ENCODE results near the gene ARID1B. TPM values are rescaled to one million over a fixed set of nuclear protein-coding genes. Genes with fewer than 3 reads are reported as not detected.

The ARID1B gene
- total RNA-seq, 1 experiment from 2014 or later, result 35.6 TPM

DNA sequence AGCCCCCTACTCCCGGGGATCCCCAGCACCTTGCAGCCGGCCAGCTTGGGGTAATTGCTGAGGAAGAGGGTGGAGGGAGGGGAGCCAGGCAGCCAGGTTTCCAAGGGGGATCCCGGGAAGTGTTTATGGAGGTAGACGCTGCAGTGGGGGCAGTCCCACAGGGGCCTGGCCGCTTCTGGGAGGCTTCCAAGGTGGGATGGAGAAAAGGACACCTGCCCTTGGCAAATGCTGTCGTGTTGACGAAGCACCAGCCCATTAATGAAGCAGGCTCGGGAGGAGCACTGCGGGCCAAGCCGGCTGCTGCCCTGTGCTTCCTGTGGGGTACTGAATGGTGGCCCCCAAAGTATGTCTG lies 463.8 kb downstream of the ARID1B start:
- Histone ChIP-seq H3K4me1 (ENCODE audit: control insufficient read depth in 1 of 2, insufficient read depth in 2 of 2, low read length in 2 of 2) (peaks cover 0 to 12% of the 10 kb centered on the region in 2 experiments; a peak in 2 of 4 replicates), H3K9ac (ENCODE audit: low read length) (no peak overlapping the region), H3K9me2 (ENCODE audit: insufficient read depth) (no peaks in the 10 kb centered on the region), H2AFZ (ENCODE audit: low read depth, low read length, poor library complexity, severe bottlenecking) (no peak overlapping the region), H3K36me3 (ENCODE audit: control insufficient read depth in 1 of 2, insufficient read depth in 2 of 2, low read length in 2 of 2) (no peaks in the 10 kb centered on the region), H3K9me3 (ENCODE audit: control insufficient read depth in 1 of 2, insufficient read depth in 1 of 2, low read depth in 1 of 2, low read length in 2 of 2) (no peaks in the 10 kb centered on the region), H3K27ac (ENCODE audit: low read depth, low read length) (no peak overlapping the region), H3K79me2 (ENCODE audit: insufficient read depth, low read length) (no peaks in the 10 kb centered on the region), H3K27me3 (ENCODE audit: insufficient read depth, low read length) (no peaks in the 10 kb centered on the region), H4K20me1 (ENCODE audit: insufficient read depth) (no peaks in the 10 kb centered on the region), H3K4me2 (ENCODE audit: low read length) (peak overlapping the region; percentile 77; the same call in 1 of the 2 replicates), H3K4me3 (replicated peaks in 1 of 2; ENCODE audit: low read depth in 1 of 2, low read length in 2 of 2) (no peak overlapping the region)
- POLR2A ChIA-PET, result no interaction called here
- TF ChIP-seq RAD21 (IDR thresholded peaks at IDR 0.05; ENCODE audit: low read depth) (no peak), POLR2AphosphoS5 (IDR thresholded peaks at IDR 0.05; ENCODE audit: low read depth, low read length) (no peak), ZFX (IDR thresholded peaks at IDR 0.05) (no peak), ZBTB33 (IDR thresholded peaks at IDR 0.05; ENCODE audit: extremely low read depth, insufficient replicate concordance, low read length) (no peak), EZH2phosphoT487 (IDR thresholded peaks at IDR 0.05; ENCODE audit: borderline replicate concordance) (no peak), SP1 (IDR thresholded peaks at IDR 0.05; ENCODE audit: low read depth) (no peak), ZNF274 (IDR thresholded peaks at IDR 0.05; ENCODE audit: low read depth, low read length) (no peak), SRF (IDR thresholded peaks at IDR 0.05; ENCODE audit: low read depth) (no peak), EZH2 (IDR thresholded peaks at IDR 0.05) (no peak), MAX (IDR thresholded peaks at IDR 0.05) (no peak), SIN3A (IDR thresholded peaks at IDR 0.05; ENCODE audit: low read depth) (no peak), CBX3 (IDR thresholded peaks at IDR 0.05; ENCODE audit: low read depth) (no peak), TCF7L2 (IDR thresholded peaks at IDR 0.05; ENCODE audit: borderline replicate concordance, extremely low read depth, insufficient read depth, insufficient read length) (no peak), YY1 (IDR thresholded peaks at IDR 0.05; ENCODE audit: extremely low read depth, insufficient replicate concordance, low read depth, low read length) (no peak), CEBPB (IDR thresholded peaks at IDR 0.05; ENCODE audit: low read depth) (no peak), ELF1 (IDR thresholded peaks at IDR 0.05; ENCODE audit: borderline replicate concordance, low read depth) (no peak), JUND (IDR thresholded peaks at IDR 0.05) (no peak), POLR2A (IDR thresholded peaks at IDR 0.05; ENCODE audit: borderline replicate concordance, extremely low read depth, insufficient read depth, insufficient read length) (no peak), EGR1 (IDR thresholded peaks at IDR 0.05; ENCODE audit: low read depth) (no peak)
- TF ChIP-seq, protein P1, sequence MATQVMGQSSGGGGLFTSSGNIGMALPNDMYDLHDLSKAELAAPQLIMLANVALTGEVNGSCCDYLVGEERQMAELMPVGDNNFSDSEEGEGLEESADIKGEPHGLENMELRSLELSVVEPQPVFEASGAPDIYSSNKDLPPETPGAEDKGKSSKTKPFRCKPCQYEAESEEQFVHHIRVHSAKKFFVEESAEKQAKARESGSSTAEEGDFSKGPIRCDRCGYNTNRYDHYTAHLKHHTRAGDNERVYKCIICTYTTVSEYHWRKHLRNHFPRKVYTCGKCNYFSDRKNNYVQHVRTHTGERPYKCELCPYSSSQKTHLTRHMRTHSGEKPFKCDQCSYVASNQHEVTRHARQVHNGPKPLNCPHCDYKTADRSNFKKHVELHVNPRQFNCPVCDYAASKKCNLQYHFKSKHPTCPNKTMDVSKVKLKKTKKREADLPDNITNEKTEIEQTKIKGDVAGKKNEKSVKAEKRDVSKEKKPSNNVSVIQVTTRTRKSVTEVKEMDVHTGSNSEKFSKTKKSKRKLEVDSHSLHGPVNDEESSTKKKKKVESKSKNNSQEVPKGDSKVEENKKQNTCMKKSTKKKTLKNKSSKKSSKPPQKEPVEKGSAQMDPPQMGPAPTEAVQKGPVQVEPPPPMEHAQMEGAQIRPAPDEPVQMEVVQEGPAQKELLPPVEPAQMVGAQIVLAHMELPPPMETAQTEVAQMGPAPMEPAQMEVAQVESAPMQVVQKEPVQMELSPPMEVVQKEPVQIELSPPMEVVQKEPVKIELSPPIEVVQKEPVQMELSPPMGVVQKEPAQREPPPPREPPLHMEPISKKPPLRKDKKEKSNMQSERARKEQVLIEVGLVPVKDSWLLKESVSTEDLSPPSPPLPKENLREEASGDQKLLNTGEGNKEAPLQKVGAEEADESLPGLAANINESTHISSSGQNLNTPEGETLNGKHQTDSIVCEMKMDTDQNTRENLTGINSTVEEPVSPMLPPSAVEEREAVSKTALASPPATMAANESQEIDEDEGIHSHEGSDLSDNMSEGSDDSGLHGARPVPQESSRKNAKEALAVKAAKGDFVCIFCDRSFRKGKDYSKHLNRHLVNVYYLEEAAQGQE (IDR thresholded peaks at IDR 0.05; ENCODE audit: low read depth), result no peak
- BruUV-seq (replicated peaks), result no TSS peak
- RAD21 ChIA-PET (ENCODE audit: low non-redundant PET in 1 of 2, low total read pairs in 2 of 2, uncharacterized antibody in 2 of 2, unreplicated experiment in 2 of 2), result no interaction called here
- no peak for DNase-seq (ENCODE audit: low read depth, low spot score)
- CTCF ChIA-PET, result no interaction called here
- intact Hi-C loops (cut with micrococcal nuclease), result no loop called here
- 0 out of 2 replicates have a peak, but pooled peaks have one; percentile 9 for ATAC-seq
